Measurements from ENCODE around the gene STK4. TPM values are rescaled to one million over a fixed set of nuclear protein-coding genes. Genes with fewer than 3 reads are reported as not detected.
A peak's percentile ranks its signal among the peaks of the same experiment; 100 is the strongest.

STK4 gene
- total RNA-seq, 1 donor from 2014 or later = 25.8 TPM

DNA sequence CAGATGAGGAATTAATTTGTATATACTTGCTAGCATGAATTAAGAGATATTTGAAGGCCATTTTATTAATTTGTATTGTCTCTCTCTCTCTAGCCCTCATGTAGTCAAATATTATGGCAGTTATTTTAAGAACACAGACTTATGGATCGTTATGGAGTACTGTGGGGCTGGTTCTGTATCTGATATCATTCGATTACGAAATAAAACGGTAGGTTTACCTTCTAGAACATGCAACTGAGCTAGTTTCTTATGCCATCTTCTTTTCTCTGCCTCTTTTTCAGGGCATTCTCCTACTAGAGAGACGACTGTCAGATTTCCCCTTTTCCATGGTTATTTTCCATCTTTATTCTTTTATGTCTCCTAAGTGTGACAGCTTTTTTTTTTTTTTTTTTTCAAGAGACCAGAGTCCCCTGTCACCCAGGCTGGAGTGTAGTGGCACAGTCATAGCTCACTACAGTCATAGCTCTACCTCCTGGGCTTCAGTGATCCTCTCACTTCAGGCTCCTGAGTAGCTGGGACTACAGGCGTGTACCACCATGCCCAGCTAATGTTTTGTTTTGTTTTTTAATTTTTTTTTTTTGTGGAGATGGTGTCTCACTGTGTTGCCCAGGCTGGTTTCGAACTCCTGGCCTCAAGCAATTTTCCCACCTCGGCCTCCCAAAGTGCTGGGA, 15.6 kb downstream of the STK4 start:
- H3K27me3 ChIP-seq = no peaks in the 10 kb centered on the region
- H3K9me3 ChIP-seq = no peaks in the 10 kb centered on the region
- H3K27ac ChIP-seq = no peak overlapping the region
- TF ChIP-seq POLR2A (IDR thresholded peaks at IDR 0.05) = no peak
- TF ChIP-seq, protein P1, sequence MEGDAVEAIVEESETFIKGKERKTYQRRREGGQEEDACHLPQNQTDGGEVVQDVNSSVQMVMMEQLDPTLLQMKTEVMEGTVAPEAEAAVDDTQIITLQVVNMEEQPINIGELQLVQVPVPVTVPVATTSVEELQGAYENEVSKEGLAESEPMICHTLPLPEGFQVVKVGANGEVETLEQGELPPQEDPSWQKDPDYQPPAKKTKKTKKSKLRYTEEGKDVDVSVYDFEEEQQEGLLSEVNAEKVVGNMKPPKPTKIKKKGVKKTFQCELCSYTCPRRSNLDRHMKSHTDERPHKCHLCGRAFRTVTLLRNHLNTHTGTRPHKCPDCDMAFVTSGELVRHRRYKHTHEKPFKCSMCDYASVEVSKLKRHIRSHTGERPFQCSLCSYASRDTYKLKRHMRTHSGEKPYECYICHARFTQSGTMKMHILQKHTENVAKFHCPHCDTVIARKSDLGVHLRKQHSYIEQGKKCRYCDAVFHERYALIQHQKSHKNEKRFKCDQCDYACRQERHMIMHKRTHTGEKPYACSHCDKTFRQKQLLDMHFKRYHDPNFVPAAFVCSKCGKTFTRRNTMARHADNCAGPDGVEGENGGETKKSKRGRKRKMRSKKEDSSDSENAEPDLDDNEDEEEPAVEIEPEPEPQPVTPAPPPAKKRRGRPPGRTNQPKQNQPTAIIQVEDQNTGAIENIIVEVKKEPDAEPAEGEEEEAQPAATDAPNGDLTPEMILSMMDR (IDR thresholded peaks at IDR 0.05) = no peak
- no peak for TF ChIP-seq POLR2AphosphoS5 (IDR thresholded peaks at IDR 0.05; ENCODE audit: insufficient read depth in 1 of 2, low read depth in 1 of 2)
- no peaks in the 10 kb centered on the region for H3K4me1 ChIP-seq
- H3K36me3 ChIP-seq = peaks cover 0 to 31% of the 10 kb centered on the region in 2 donors
- intact Hi-C loops (cut with DNase I) = no loop called here
- no peak overlapping the region for H3K4me3 ChIP-seq
- DNase-seq (ENCODE audit: extremely low spot score in 2 of 2) = no peak

DNA sequence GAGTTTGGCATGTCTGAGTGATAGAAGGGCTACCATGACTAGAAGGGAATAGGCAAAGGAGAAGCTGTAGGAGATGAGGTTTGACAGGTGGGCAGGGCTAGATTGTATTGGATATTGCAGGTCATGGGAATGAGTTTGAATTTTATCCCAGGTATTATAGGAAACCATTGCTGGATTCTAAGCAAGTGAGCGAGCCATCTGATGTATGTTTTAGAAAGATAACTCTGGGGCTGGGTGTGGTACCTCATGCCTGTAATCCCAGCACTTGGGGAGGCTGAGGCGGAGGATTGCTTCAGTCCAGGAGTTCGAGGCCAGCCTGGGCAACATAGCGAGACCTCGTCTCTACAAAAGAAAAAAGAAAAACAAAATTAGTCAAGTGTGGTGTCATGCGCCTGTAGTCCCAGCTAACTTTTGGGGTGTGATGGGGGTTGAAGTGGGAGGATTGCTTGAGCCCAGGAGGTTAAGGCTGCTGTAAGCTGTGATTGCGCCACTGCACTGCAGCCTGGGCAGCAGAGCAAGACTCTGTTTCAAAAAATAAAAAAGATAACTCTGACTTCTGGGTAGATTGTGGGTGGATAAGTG, 16.9 kb downstream of the STK4 start:
- peaks cover 0 to 44% of the 10 kb centered on the region in 2 donors for H3K36me3 ChIP-seq
- H3K4me3 ChIP-seq = no peak overlapping the region

DNA sequence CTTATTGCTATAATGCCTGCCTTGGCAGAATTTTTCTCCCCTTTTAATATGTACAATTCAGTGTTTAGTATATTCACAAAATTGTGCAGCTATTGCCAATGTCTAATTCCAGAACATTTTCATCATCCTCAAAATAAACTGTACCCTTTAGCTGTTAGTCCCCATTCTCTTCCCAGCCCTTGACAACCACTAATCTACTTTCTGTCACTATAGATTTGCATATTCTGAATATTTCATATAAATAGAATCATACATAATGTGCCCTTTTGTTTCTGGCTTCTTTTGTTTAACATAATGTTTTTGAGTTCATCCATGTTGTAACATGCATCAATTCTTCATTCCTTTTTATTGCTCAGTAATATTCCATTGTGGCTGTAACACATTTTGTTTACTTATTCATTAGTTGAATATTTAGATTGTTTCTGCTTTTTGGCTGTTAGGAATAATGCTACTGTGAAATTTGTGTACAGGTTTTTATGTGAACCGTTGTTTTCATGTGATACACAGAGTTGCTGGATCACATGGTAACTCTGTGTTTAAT, 22.4 kb downstream of the STK4 start:
- no peak overlapping the region for H3K4me3 ChIP-seq
- peaks cover 14% of the 10 kb centered on the region for H3K4me1 ChIP-seq
- intact Hi-C loops (cut with DNase I) = no loop called here
- TF ChIP-seq POLR2A (IDR thresholded peaks at IDR 0.05) (no peak), POLR2AphosphoS5 (IDR thresholded peaks at IDR 0.05; ENCODE audit: insufficient read depth in 1 of 2, low read depth in 1 of 2) (no peak)
- TF ChIP-seq, protein P1 (IDR thresholded peaks at IDR 0.05) = no peak
- H3K36me3 ChIP-seq = peaks cover 0 to 27% of the 10 kb centered on the region in 2 donors
- no peaks in the 10 kb centered on the region for H3K27me3 ChIP-seq
- no peak overlapping the region for H3K27ac ChIP-seq
- no peak for DNase-seq (ENCODE audit: extremely low spot score in 2 of 2)
- H3K9me3 ChIP-seq = no peaks in the 10 kb centered on the region

More for the DNA sequence above, 16.9 kb downstream of the STK4 start:
- Histone ChIP-seq H3K27me3 (no peaks in the 10 kb centered on the region), H3K9me3 (no peaks in the 10 kb centered on the region), H3K4me1 (no peaks in the 10 kb centered on the region), H3K27ac (no peak overlapping the region)
- intact Hi-C loops (cut with DNase I) = no loop called here
- TF ChIP-seq POLR2AphosphoS5 (IDR thresholded peaks at IDR 0.05; ENCODE audit: insufficient read depth in 1 of 2, low read depth in 1 of 2) (no peak), POLR2A (IDR thresholded peaks at IDR 0.05) (no peak)
- TF ChIP-seq, protein P1 (IDR thresholded peaks at IDR 0.05) = no peak
- DNase-seq (ENCODE audit: extremely low spot score in 2 of 2) = no peak

DNA sequence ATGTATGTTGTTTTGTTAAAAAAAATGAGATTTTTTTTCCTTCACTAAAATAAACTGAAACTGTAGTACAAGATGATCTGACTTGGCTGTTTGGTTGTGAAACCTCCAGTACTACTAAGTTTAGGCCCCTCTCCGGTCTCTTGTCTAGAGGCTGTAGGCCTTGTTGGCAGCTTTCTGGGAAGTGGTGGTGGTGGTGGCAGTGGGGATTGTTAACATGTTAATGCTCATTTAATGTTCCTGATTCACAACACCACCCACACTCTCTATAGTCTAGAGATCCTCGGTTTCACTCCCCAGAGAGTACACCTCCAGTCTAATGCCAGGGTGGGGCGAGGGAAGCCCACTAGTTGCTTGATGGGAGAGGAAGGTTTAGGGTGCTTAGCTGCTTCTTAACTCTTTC, 24.1 kb downstream of the STK4 start:
- no peak for DNase-seq (ENCODE audit: extremely low spot score in 2 of 2)
- Histone ChIP-seq H3K27ac (peak overlapping the region; percentile 43), H3K4me3 (no peak overlapping the region), H3K36me3 (peaks cover 3 to 25% of the 10 kb centered on the region in 2 donors), H3K9me3 (no peaks in the 10 kb centered on the region), H3K4me1 (peaks cover 14% of the 10 kb centered on the region), H3K27me3 (no peaks in the 10 kb centered on the region)
- TF ChIP-seq POLR2A (IDR thresholded peaks at IDR 0.05) = no peak
- TF ChIP-seq, protein P1 (IDR thresholded peaks at IDR 0.05) = no peak
- no peak for TF ChIP-seq POLR2AphosphoS5 (IDR thresholded peaks at IDR 0.05; ENCODE audit: insufficient read depth in 1 of 2, low read depth in 1 of 2)
- intact Hi-C loops (cut with DNase I) = no loop called here

DNA sequence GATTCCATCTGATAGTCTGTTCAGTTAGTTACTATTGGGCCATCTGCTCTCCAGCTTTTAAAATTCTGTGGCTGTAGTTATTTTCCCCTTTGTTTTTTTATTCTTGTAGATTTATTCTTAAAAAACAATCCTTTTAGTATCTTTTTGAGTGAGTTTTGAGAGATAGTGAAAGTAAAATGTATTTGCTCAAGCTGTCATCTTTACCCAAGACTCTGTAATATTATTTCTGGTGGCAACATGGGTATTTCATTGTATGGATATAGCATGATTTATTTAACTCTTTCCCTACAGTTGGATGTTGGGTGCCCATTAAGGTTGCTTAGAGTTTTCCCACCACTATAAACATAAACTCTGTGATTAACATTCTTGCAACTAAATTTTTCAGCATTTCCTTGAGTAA, 24.6 kb downstream of the STK4 start:
- no peak overlapping the region for H3K4me3 ChIP-seq
- peaks cover 14% of the 10 kb centered on the region for H3K4me1 ChIP-seq
- DNase-seq (ENCODE audit: extremely low spot score in 2 of 2) = no peak
- H3K27me3 ChIP-seq = no peaks in the 10 kb centered on the region
- TF ChIP-seq, protein P1 (IDR thresholded peaks at IDR 0.05) = no peak
- TF ChIP-seq POLR2A (IDR thresholded peaks at IDR 0.05) (no peak), POLR2AphosphoS5 (IDR thresholded peaks at IDR 0.05; ENCODE audit: insufficient read depth in 1 of 2, low read depth in 1 of 2) (no peak)
- peak overlapping the region; percentile 43 for H3K27ac ChIP-seq
- intact Hi-C loops (cut with DNase I) = no loop called here
- H3K36me3 ChIP-seq = peaks cover 3 to 24% of the 10 kb centered on the region in 2 donors
- no peaks in the 10 kb centered on the region for H3K9me3 ChIP-seq

Data from vagina (tissue), 2 donors.